ENCODE results near the gene PRSS56. TPM values are rescaled to one million over a fixed set of nuclear protein-coding genes. Genes with fewer than 3 reads are reported as not detected.

PRSS56 gene
- total and polyA plus RNA-seq, 8 donors, result 0.02 TPM; not detected in 7

DNA sequence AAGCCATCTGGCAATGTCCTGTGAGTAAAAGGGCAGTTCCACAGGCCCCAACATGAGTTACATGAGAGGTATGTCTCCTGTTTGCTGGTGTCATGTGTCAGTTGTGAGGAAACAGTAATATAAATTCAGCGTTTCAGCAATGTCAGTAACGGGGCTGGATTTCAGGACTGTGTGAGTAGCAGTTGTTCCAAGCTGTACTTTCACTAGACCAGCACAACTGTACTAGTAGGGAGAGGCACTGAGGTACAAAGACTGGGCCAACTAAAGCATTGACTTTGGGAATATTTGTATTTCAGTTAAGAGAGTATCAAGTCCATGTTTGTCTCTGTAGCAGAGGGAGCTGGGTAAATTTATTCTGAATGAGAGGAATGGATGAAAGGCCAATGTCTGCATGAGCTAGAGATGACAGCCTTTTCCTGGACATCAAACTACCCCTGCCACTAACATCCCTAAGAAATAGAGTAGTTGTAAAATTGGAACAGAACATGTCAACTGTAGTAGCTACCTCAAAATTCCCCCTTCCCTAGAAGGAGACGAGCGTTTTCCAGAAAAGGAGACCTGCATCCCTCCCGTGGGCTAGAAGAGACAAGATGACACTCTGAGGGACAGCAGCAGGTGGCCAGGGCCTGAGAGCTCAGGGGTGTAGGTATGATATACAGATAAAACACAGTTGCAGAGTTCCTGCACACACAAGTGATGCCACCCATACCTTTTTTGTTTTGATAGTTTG is 54.7 kb downstream of the PRSS56 start:
- Histone ChIP-seq H3K27me3 (no peaks in the 10 kb centered on the region), H3K4me3 (no peak overlapping the region), H3K9me3 (no peaks in the 10 kb centered on the region), H3K4me1 (peaks cover 0 to 5% (median 4%) of the 10 kb centered on the region in 3 donors), H3K27ac (no peak overlapping the region), H3K36me3 (no peaks in the 10 kb centered on the region)
- intact Hi-C loops (cut with DNase I), result no loop called here
- DNase-seq, result no peak
- no peak for FAIRE-seq
- 90 to 92% methylated on average over 5 of the region's 5 CpGs for WGBS, 2 donors
- TF ChIP-seq, protein P1, sequence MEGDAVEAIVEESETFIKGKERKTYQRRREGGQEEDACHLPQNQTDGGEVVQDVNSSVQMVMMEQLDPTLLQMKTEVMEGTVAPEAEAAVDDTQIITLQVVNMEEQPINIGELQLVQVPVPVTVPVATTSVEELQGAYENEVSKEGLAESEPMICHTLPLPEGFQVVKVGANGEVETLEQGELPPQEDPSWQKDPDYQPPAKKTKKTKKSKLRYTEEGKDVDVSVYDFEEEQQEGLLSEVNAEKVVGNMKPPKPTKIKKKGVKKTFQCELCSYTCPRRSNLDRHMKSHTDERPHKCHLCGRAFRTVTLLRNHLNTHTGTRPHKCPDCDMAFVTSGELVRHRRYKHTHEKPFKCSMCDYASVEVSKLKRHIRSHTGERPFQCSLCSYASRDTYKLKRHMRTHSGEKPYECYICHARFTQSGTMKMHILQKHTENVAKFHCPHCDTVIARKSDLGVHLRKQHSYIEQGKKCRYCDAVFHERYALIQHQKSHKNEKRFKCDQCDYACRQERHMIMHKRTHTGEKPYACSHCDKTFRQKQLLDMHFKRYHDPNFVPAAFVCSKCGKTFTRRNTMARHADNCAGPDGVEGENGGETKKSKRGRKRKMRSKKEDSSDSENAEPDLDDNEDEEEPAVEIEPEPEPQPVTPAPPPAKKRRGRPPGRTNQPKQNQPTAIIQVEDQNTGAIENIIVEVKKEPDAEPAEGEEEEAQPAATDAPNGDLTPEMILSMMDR (IDR thresholded peaks at IDR 0.05), result no peak
- no peak for ATAC-seq

Other genes with a start within 250 kb of the PRSS56 start
- not detected for gene ALPP, start 141.6 kb upstream of the PRSS56 start, total RNA-seq
- not detected for gene ALPP, start 141.6 kb upstream of the PRSS56 start, polyA plus RNA-seq
- not detected for gene ALPG, start 113.5 kb upstream of the PRSS56 start, total RNA-seq
- gene ALPG, start 113.5 kb upstream of the PRSS56 start, polyA plus RNA-seq, result not detected
- not detected for gene ALPI, start 64.2 kb upstream of the PRSS56 start, total RNA-seq
- gene ALPI, start 64.2 kb upstream of the PRSS56 start, polyA plus RNA-seq, result not detected
- gene ECEL1, start 32.6 kb upstream of the PRSS56 start, total RNA-seq, result 1 to 10 TPM in 1 of 6 donors, under 1 TPM in 3, not detected in 2; 0.47 to 1.1 (median 0.76) TPM
- gene ECEL1, start 32.6 kb upstream of the PRSS56 start, polyA plus RNA-seq, result under 1 TPM; 0.30 to 0.99 TPM
- under 1 TPM in 2 of 6 donors, not detected in 4; 0.12 to 0.22 TPM for gene CHRND, start 5.8 kb downstream of the PRSS56 start, total RNA-seq
- under 1 TPM in 1 of 2 donors, not detected in 1; 0.07 TPM for gene CHRND, start 5.8 kb downstream of the PRSS56 start, polyA plus RNA-seq
- not detected for gene CHRNG, start 19.3 kb downstream of the PRSS56 start, total RNA-seq
- gene CHRNG, start 19.3 kb downstream of the PRSS56 start, polyA plus RNA-seq, result not detected
- gene TIGD1, start 30.2 kb downstream of the PRSS56 start, total RNA-seq, result 1 to 10 TPM in 5 of 6 donors, under 1 TPM in 1; 0.88 to 2.8 (median 2.0) TPM
- gene TIGD1, start 30.2 kb downstream of the PRSS56 start, polyA plus RNA-seq, result 1 to 10 TPM; 2.8 to 5.9 TPM
- gene EIF4E2, start 30.3 kb downstream of the PRSS56 start, total RNA-seq, result 10 to 100 TPM; 17.8 to 33.0 (median 22.8) TPM
- 10 to 100 TPM; 28.0 to 31.1 TPM for gene EIF4E2, start 30.3 kb downstream of the PRSS56 start, polyA plus RNA-seq
- 1 to 10 TPM in 3 of 6 donors, under 1 TPM in 3; 0.31 to 1.7 (median 1.1) TPM for gene EFHD1, start 113.2 kb downstream of the PRSS56 start, total RNA-seq
- gene EFHD1, start 113.2 kb downstream of the PRSS56 start, polyA plus RNA-seq, result 1 to 10 TPM; 3.8 to 4.8 TPM
- 10 to 100 TPM; 33.6 to 50.9 (median 41.7) TPM for gene GIGYF2, start 176.9 kb downstream of the PRSS56 start, total RNA-seq
- 10 to 100 TPM; 17.4 to 19.5 TPM for gene GIGYF2, start 176.9 kb downstream of the PRSS56 start, polyA plus RNA-seq